EH (cell line): Measurements from ENCODE around the gene CR2.
"Not testable (repeated sequence)": the region's sequence is repeated elsewhere in the genome, so short reads cannot be mapped to it uniquely, and the experiment has no call there.

Experiments used
- DNase-seq: peaks from one replicate; pipeline ENCODE4 v3.0.0-alpha.2; 2015; ENCODE audit warnings: low read depth

Gene CR2

GRCh38 chr1:207514890-207515289 lies 60.8 kb downstream of the CR2 start:
- no peak for DNase-seq

- no peak for DNase-seq
Observed at GRCh38 chr1:207516729-207517128, 62.6 kb downstream of the CR2 start.

- DNase-seq = no peak
Observed at GRCh38 chr1:207518608-207519236, 64.6 kb downstream of the CR2 start.

GRCh38 chr1:207519505-207520399 lies 65.6 kb downstream of the CR2 start:
- peak; percentile 73 for DNase-seq

- not testable (repeated sequence) for DNase-seq
Observed at GRCh38 chr1:207520400-207521345, 66.5 kb downstream of the CR2 start.

GRCh38 chr1:207525239-207525638 lies 71.1 kb downstream of the CR2 start:
- DNase-seq = not testable (repeated sequence)

- DNase-seq = not testable (repeated sequence)
Observed at GRCh38 chr1:207528401-207528800, 74.3 kb downstream of the CR2 start.

GRCh38 chr1:207536263-207536662 lies 82.1 kb downstream of the CR2 start:
- DNase-seq = not testable (repeated sequence)
